Activated naive CD4-positive, alpha-beta T cell treated with anti-CD3 and anti-CD28 coated beads, Interleukin-2, amount 10 ng/mL, durations not matched to agents 7 days and 5 days (primary cell): ENCODE measurements around the gene LXN.
A peak's percentile ranks its signal among the peaks of the same experiment; 100 is the strongest.

Experiments
- CTCF ChIA-PET: fragments of 350-600 bp; sonication (Branson Sonifier 250); formaldehyde crosslinking; loops from one replicate; lab custom pipeline; 2021; ENCODE audit warnings: antibody characterized with exemption; lab: Charles Lee
- DNase-seq: peaks from one replicate; pipeline ENCODE4 v3.0.0-alpha.2; 2020
- H3K27ac Mint-ChIP-seq: one replicate; pipeline ENCODE4 v1.8.0; 2021; ENCODE audit warnings: mild to moderate bottlenecking, moderate library complexity, mixed read lengths
- H3K27me3 Mint-ChIP-seq: one replicate; pipeline ENCODE4 v1.8.0; 2021; ENCODE audit warnings: mild to moderate bottlenecking, mixed read lengths
- H3K36me3 Mint-ChIP-seq: one replicate; pipeline ENCODE4 v1.8.0; 2021; ENCODE audit warnings: mixed read lengths
- H3K4me1 Mint-ChIP-seq: one replicate; pipeline ENCODE4 v1.8.0; 2021; ENCODE audit warnings: mixed read lengths
- H3K4me3 Mint-ChIP-seq: one replicate; pipeline ENCODE4 v1.8.0; 2021; ENCODE audit warnings: mild to moderate bottlenecking, moderate library complexity, mixed read lengths
- H3K9me3 Mint-ChIP-seq: one replicate; pipeline ENCODE4 v1.8.0; 2021; ENCODE audit warnings: mixed read lengths

The LXN gene

GRCh38 chr3:158672215-158673176 lies at the start of gene LXN:
Gene LXN (minus strand): TSS chr3:158672648. CDS start chr3:158672478, 170 bp downstream.
- H3K9me3 Mint-ChIP-seq, result no peaks in the 10 kb centered on the region
- peaks cover 26% of the 10 kb centered on the region for H3K4me1 Mint-ChIP-seq
- H3K27me3 Mint-ChIP-seq, result no peaks in the 10 kb centered on the region
- CTCF ChIA-PET, result interaction anchor here (0.6 to 6.2 kb wide), 8 partner anchors 10 to 119 kb away, joined by 3 to 37 read pairs (median 4); partner anchors contain the start of gene GFM1
- DNase-seq, result peak; percentile 91
- peak within 1 kb of the TSS; percentile 83 for H3K4me3 Mint-ChIP-seq
- peak within 1 kb of the TSS; percentile 84 for H3K27ac Mint-ChIP-seq
- peaks cover 19% of the 10 kb centered on the region for H3K36me3 Mint-ChIP-seq

GRCh38 chr3:158722108-158722507 lies 49.7 kb upstream of the LXN start:
- Mint-ChIP-seq H3K9me3 (no peaks in the 10 kb centered on the region), H3K27me3 (no peaks in the 10 kb centered on the region), H3K27ac (no peak overlapping the region), H3K36me3 (peaks cover 7% of the 10 kb centered on the region), H3K4me1 (peaks cover 31% of the 10 kb centered on the region), H3K4me3 (no peak overlapping the region)
- no peak for DNase-seq
- CTCF ChIA-PET, result interaction anchor here (1.6 kb wide), 1 partner anchor 70 kb away, joined by 5 read pairs; no protein-coding TSS in a partner anchor

- Mint-ChIP-seq H3K27ac (no peak overlapping the region), H3K27me3 (no peaks in the 10 kb centered on the region), H3K4me1 (peaks cover 25% of the 10 kb centered on the region), H3K36me3 (peaks cover 7% of the 10 kb centered on the region), H3K9me3 (no peaks in the 10 kb centered on the region), H3K4me3 (no peak overlapping the region)
- DNase-seq, result no peak
- CTCF ChIA-PET, result interaction anchor here (1.6 kb wide), 1 partner anchor 9 kb away, joined by 4 read pairs; no protein-coding TSS in a partner anchor
Measured at GRCh38 chr3:158718490-158719170, 46.2 kb upstream of the LXN start.

GRCh38 chr3:158717576-158717975 lies 45.1 kb upstream of the LXN start:
- no peak for DNase-seq
- Mint-ChIP-seq H3K4me3 (no peak overlapping the region), H3K9me3 (no peaks in the 10 kb centered on the region), H3K36me3 (peaks cover 9% of the 10 kb centered on the region), H3K4me1 (peaks cover 19% of the 10 kb centered on the region), H3K27me3 (no peaks in the 10 kb centered on the region), H3K27ac (no peak overlapping the region)
- CTCF ChIA-PET, result interaction anchor here (0.6 to 1.6 kb wide), 3 partner anchors 10 to 85 kb away, joined by 3 to 4 read pairs (median 3); partner anchors contain the start of gene MFSD1

- Mint-ChIP-seq H3K27me3 (no peaks in the 10 kb centered on the region), H3K4me3 (no peak overlapping the region), H3K27ac (no peak overlapping the region), H3K4me1 (peaks cover 3% of the 10 kb centered on the region), H3K36me3 (peaks cover 17% of the 10 kb centered on the region), H3K9me3 (no peaks in the 10 kb centered on the region)
- CTCF ChIA-PET, result interaction anchor here (1.2 to 2.7 kb wide), 3 partner anchors 14 to 82 kb away, joined by 4 to 11 read pairs (median 7); no protein-coding TSS in a partner anchor
- no peak for DNase-seq
Measured at GRCh38 chr3:158713094-158713499, 40.6 kb upstream of the LXN start.

- Mint-ChIP-seq H3K27ac (no peak overlapping the region), H3K36me3 (peaks cover 18% of the 10 kb centered on the region), H3K4me3 (no peak overlapping the region), H3K9me3 (no peaks in the 10 kb centered on the region), H3K4me1 (peaks cover 3% of the 10 kb centered on the region), H3K27me3 (no peaks in the 10 kb centered on the region)
- no peak for DNase-seq
- CTCF ChIA-PET, result interaction anchor here (1.7 to 2.7 kb wide), 2 partner anchors 15 to 82 kb away, joined by 7 to 11 read pairs; no protein-coding TSS in a partner anchor
Measured at GRCh38 chr3:158712443-158712842, 40.0 kb upstream of the LXN start.

GRCh38 chr3:158711886-158712285 lies 39.4 kb upstream of the LXN start:
- CTCF ChIA-PET, result no interaction called here
- Mint-ChIP-seq H3K36me3 (peaks cover 21% of the 10 kb centered on the region), H3K4me3 (no peak overlapping the region), H3K9me3 (no peaks in the 10 kb centered on the region), H3K4me1 (peaks cover 3% of the 10 kb centered on the region), H3K27ac (no peak overlapping the region), H3K27me3 (no peaks in the 10 kb centered on the region)
- DNase-seq, result no peak

- Mint-ChIP-seq H3K9me3 (no peaks in the 10 kb centered on the region), H3K4me1 (peaks cover 3% of the 10 kb centered on the region), H3K27ac (no peak overlapping the region), H3K4me3 (no peak overlapping the region), H3K27me3 (no peaks in the 10 kb centered on the region), H3K36me3 (peaks cover 21% of the 10 kb centered on the region)
- CTCF ChIA-PET, result no interaction called here
- no peak for DNase-seq
Measured at GRCh38 chr3:158710601-158711000, 38.2 kb upstream of the LXN start.

- peaks cover 21% of the 10 kb centered on the region for H3K36me3 Mint-ChIP-seq
- no peaks in the 10 kb centered on the region for H3K27me3 Mint-ChIP-seq
- no peak overlapping the region for H3K4me3 Mint-ChIP-seq
- H3K4me1 Mint-ChIP-seq, result peaks cover 3% of the 10 kb centered on the region
- DNase-seq, result no peak
- H3K9me3 Mint-ChIP-seq, result no peaks in the 10 kb centered on the region
- CTCF ChIA-PET, result interaction anchor here (1.7 kb wide), 1 partner anchor 18 kb away, joined by 4 read pairs; no protein-coding TSS in a partner anchor
- no peak overlapping the region for H3K27ac Mint-ChIP-seq
Measured at GRCh38 chr3:158709666-158710083, 37.2 kb upstream of the LXN start.

GRCh38 chr3:158703566-158703965 lies 31.1 kb upstream of the LXN start:
- Mint-ChIP-seq H3K36me3 (peaks cover 10% of the 10 kb centered on the region), H3K27me3 (no peaks in the 10 kb centered on the region), H3K27ac (no peak overlapping the region), H3K4me3 (no peak overlapping the region), H3K4me1 (peaks cover 5% of the 10 kb centered on the region), H3K9me3 (no peaks in the 10 kb centered on the region)
- CTCF ChIA-PET, result interaction anchor here (0.9 to 1.8 kb wide), 2 partner anchors 12 to 86 kb away, joined by 3 to 6 read pairs; no protein-coding TSS in a partner anchor
- no peak for DNase-seq

GRCh38 chr3:158702815-158703481 lies 30.5 kb upstream of the LXN start:
- no peak overlapping the region for H3K4me3 Mint-ChIP-seq
- no peak overlapping the region for H3K27ac Mint-ChIP-seq
- H3K4me1 Mint-ChIP-seq, result peaks cover 5% of the 10 kb centered on the region
- peaks cover 5% of the 10 kb centered on the region for H3K36me3 Mint-ChIP-seq
- CTCF ChIA-PET, result interaction anchor here (0.9 to 1.8 kb wide), 2 partner anchors 12 to 86 kb away, joined by 3 to 6 read pairs; no protein-coding TSS in a partner anchor
- no peaks in the 10 kb centered on the region for H3K9me3 Mint-ChIP-seq
- no peaks in the 10 kb centered on the region for H3K27me3 Mint-ChIP-seq
- DNase-seq, result no peak

- CTCF ChIA-PET, result no interaction called here
- Mint-ChIP-seq H3K4me1 (peaks cover 5% of the 10 kb centered on the region), H3K27me3 (no peaks in the 10 kb centered on the region), H3K27ac (no peak overlapping the region), H3K4me3 (no peak overlapping the region), H3K9me3 (no peaks in the 10 kb centered on the region), H3K36me3 (peaks cover 2% of the 10 kb centered on the region)
- DNase-seq, result no peak
Measured at GRCh38 chr3:158701420-158702065, 29.1 kb upstream of the LXN start.

GRCh38 chr3:158700559-158700958 lies 28.1 kb upstream of the LXN start:
- Mint-ChIP-seq H3K27me3 (no peaks in the 10 kb centered on the region), H3K27ac (no peak overlapping the region), H3K36me3 (peaks cover 2% of the 10 kb centered on the region), H3K4me1 (peaks cover 5% of the 10 kb centered on the region), H3K9me3 (no peaks in the 10 kb centered on the region), H3K4me3 (no peak overlapping the region)
- CTCF ChIA-PET, result no interaction called here
- DNase-seq, result no peak
